Activated CD4-positive, alpha-beta T cell treated with anti-CD3 and anti-CD28 coated beads, Interleukin-2, amount 10 ng/mL, durations not matched to agents 7 days and 5 days (primary cell): ENCODE data around the gene OMD. TPM values are rescaled to one million over a fixed set of nuclear protein-coding genes. Genes with fewer than 3 reads are reported as not detected.
"Not testable (repeated sequence)": the region's sequence is repeated elsewhere in the genome, so short reads cannot be mapped to it uniquely, and the experiment has no call there.

ENCODE experiments used
- CTCF ChIA-PET: fragments of 350-600 bp; sonication (Branson Sonifier 250); formaldehyde crosslinking; loops from one replicate; lab custom pipeline; 2021; ENCODE audit warnings: antibody characterized with exemption; lab: Charles Lee
- POLR2A ChIA-PET: fragments of 350-600 bp; sonication (Branson Sonifier 250); formaldehyde crosslinking; loops from one replicate; lab custom pipeline; 2021; ENCODE audit warnings: antibody characterized with exemption; lab: Charles Lee
- DNase-seq: peaks from one replicate; pipeline ENCODE4 v3.0.0-alpha.2; 2020
- H3K27ac Mint-ChIP-seq: one replicate; pipeline ENCODE4 v1.8.0; 2021; ENCODE audit warnings: mild to moderate bottlenecking, moderate library complexity, mixed read lengths
- H3K27me3 Mint-ChIP-seq: one replicate; pipeline ENCODE4 v1.8.0; 2021; ENCODE audit warnings: mixed read lengths
- H3K36me3 Mint-ChIP-seq: one replicate; pipeline ENCODE4 v1.8.0; 2021; ENCODE audit warnings: low read depth, mixed read lengths
- H3K4me1 Mint-ChIP-seq: one replicate; pipeline ENCODE4 v1.8.0; 2021; ENCODE audit warnings: mixed read lengths
- H3K4me3 Mint-ChIP-seq: one replicate; pipeline ENCODE4 v1.8.0; 2021; ENCODE audit warnings: mild to moderate bottlenecking, moderate library complexity, mixed read lengths
- H3K9me3 Mint-ChIP-seq: one replicate; pipeline ENCODE4 v1.8.0; 2021; ENCODE audit warnings: mixed read lengths
- total RNA-seq, 2 experiments: library from RNA; stranded (reverse); gene quantifications; one replicate each; pipeline ENCODE4 v1.2.3, GENCODE V29; 2021

The OMD gene
- total RNA-seq, 2 experiments from 2014 or later, result not detected

DNA sequence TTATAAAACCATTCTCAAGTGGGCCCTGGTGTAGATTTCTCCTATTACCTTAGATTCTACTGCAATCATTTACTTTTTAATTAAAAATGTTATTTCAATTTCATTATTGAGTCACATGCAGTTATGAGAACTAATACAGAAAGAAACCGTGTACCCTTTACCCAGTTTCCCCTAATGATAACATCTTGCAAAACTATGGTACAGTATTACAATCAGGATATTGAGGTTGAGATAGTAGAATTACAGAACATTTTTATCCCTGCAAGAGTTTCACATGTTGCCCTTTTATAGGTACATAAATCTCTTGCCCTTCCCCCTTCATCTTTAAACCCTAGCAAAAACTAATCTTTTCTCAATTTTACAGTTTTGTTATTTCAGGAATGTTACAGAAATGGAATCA is 11.0 kb upstream of the OMD start:
- peaks cover 6% of the 10 kb centered on the region for H3K4me1 Mint-ChIP-seq
- no peak overlapping the region for H3K27ac Mint-ChIP-seq
- H3K4me3 Mint-ChIP-seq, result no peak overlapping the region
- no peaks in the 10 kb centered on the region for H3K27me3 Mint-ChIP-seq
- no peak for DNase-seq
- no peaks in the 10 kb centered on the region for H3K9me3 Mint-ChIP-seq
- ChIA-PET POLR2A (no interaction called here), CTCF (no interaction called here)
- H3K36me3 Mint-ChIP-seq, result no peaks in the 10 kb centered on the region

DNA sequence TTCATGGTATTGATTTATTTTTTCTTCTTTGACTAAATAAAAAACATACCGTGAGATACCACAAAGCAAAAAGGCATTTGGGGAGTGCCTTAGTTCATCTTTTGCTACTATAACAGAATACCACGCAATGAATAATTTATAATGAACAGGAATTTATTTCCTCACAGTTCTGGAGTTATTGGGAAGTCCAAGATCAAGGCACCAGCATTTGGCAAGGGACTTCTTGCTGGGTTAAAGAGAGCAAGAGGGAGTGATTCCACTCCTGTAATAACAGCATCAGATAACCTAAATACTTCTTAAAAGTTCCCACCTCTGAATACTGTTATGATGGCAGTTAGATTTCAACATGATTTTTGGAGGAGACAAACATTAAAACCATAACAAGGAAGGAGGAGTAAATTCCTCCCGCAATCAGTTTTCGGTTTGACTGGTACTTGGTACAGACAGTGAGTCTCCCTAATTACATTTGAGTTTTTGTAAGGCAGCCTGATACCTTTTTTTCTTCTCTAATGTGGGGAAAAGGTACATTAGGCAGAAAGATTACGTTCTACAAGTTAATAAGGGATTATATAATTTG is 8.8 kb upstream of the OMD start:
- DNase-seq, result no peak
- no peaks in the 10 kb centered on the region for H3K36me3 Mint-ChIP-seq
- no peak overlapping the region for H3K4me3 Mint-ChIP-seq
- no peaks in the 10 kb centered on the region for H3K4me1 Mint-ChIP-seq
- no peak overlapping the region for H3K27ac Mint-ChIP-seq
- H3K9me3 Mint-ChIP-seq, result no peaks in the 10 kb centered on the region
- ChIA-PET POLR2A (no interaction called here), CTCF (no interaction called here)
- no peaks in the 10 kb centered on the region for H3K27me3 Mint-ChIP-seq

DNA sequence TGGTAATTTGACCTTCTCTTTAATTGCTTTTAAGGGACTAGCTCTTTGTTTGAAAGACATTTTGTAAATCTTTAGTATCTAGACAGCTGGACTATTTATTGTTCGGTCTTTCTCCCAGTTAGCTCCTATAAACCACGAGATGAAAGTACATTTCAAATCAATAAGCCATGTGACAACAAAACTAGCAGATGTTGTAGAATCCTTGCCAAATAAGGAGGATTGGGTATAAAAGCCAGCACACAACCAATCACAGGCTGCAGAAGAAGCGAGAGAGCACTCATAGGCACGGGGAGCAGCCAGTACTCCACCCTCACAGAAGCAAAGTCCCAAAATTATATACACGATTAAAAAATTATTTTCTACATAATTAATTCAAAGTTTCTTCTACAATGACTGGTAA is 8.1 kb upstream of the OMD start:
- POLR2A ChIA-PET, result no interaction called here
- Mint-ChIP-seq H3K4me3 (no peak overlapping the region), H3K4me1 (no peaks in the 10 kb centered on the region), H3K27ac (no peak overlapping the region), H3K27me3 (no peaks in the 10 kb centered on the region), H3K9me3 (no peaks in the 10 kb centered on the region), H3K36me3 (no peaks in the 10 kb centered on the region)
- CTCF ChIA-PET, result interaction anchor here (0.6 kb wide), 2 partner anchors 127 to 159 kb away, joined by 3 read pairs; no protein-coding TSS in a partner anchor
- DNase-seq, result no peak

DNA sequence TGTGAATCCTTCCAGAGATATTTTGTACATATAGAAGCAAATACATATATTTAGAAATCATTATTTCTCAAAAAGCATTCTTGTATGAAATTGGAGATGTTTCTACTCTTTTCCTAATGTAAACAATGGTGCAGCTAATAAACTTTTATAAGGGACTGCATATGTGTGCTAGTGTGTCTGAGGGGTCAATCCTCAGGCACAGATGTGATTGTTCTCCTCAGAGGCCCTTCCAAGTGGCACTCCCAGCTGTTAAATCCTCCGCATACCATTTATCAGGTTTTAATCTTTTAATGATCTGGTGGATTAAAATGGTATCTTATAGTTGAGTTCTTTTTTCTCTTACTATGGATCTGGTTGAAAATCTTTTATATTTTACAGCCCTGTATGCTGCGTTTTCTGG is 5.6 kb upstream of the OMD start:
- Mint-ChIP-seq H3K27ac (no peak overlapping the region), H3K9me3 (no peaks in the 10 kb centered on the region), H3K4me1 (peaks cover 2% of the 10 kb centered on the region), H3K36me3 (no peaks in the 10 kb centered on the region), H3K27me3 (no peaks in the 10 kb centered on the region), H3K4me3 (no peak overlapping the region)
- CTCF ChIA-PET, result interaction anchor here (1.2 kb wide), 1 partner anchor 22 kb away, joined by 3 read pairs; no protein-coding TSS in a partner anchor
- DNase-seq, result no peak
- POLR2A ChIA-PET, result no interaction called here

DNA sequence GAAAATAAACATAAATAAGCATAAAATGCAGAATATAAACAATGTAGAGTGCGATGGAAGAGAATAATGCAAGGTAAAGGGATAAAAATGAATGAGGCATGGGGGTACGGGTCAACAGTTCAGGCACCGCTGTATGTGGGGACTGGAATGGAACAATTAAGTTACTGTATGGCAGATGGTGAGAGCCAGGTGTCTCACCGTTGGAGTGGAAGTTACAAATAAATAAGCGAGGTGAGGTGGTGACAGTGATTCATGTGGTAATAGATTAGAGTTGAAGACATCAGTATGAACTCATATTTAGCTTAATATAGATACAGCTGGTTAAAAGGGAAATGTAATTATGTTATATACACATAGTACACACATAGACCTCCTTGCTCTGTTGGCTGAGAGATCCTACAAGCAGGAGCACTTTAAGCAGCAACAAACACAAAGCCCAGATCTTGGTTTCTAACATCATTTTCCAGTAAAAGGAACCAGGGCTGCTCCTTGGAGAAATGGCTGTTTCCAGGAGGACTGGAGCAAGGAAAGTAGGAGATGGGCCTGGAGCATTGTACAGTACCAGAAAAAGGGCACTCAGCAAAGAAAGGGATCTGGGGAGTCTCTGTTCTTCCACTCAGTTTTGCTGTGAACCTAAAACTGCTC is 2.4 kb upstream of the OMD start:
- H3K4me3 Mint-ChIP-seq, result no peak overlapping the region
- ChIA-PET POLR2A (no interaction called here), CTCF (no interaction called here)
- no peak for DNase-seq
- no peaks in the 10 kb centered on the region for H3K27me3 Mint-ChIP-seq
- no peak overlapping the region for H3K27ac Mint-ChIP-seq
- H3K4me1 Mint-ChIP-seq, result peaks cover 5% of the 10 kb centered on the region
- no peaks in the 10 kb centered on the region for H3K36me3 Mint-ChIP-seq
- no peaks in the 10 kb centered on the region for H3K9me3 Mint-ChIP-seq

DNA sequence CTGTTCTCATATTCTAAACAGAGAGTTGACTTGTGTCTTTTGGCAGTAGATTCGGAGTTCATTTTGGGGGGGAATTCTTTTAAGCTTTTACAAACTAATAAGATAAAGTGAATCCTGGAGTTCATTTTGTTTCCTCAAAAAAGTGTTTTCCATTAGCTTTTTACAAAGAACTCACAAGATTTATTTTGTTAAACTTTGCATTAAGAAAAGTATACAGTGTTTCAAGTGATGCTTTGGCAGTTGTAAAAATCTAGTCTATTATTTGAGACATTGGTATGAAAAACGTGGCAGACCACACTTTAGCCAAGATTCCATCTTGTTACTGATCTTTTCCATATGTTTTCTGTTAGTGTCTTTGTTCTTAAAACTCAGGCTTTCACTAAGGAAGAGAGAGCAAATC is 1.2 kb upstream of the OMD start:
- Mint-ChIP-seq H3K4me1 (peaks cover 5% of the 10 kb centered on the region), H3K27ac (no peak overlapping the region), H3K27me3 (no peaks in the 10 kb centered on the region), H3K4me3 (no peak overlapping the region), H3K36me3 (no peaks in the 10 kb centered on the region), H3K9me3 (no peaks in the 10 kb centered on the region)
- POLR2A ChIA-PET, result no interaction called here
- DNase-seq, result no peak
- CTCF ChIA-PET, result interaction anchor here (0.7 kb wide), 1 partner anchor 97 kb away, joined by 3 read pairs; no protein-coding TSS in a partner anchor

DNA sequence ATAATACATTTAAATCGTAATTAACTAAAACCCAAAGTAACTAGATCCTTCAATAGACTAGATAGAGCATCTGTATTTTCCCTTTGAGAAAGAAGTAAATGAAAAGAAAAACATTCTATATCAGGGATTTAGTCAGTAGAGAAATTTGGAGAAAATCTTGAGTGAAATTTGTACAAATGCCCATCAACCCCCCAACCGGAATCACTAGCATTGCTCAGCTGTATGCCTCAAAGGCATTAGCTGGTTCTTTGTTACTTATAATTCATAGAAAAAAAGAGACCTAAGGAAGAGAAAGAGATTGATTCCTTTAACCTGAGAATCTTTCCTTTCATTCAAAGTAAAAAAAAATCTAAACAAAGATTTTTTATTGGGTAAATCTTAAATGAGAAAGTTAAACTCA is 659 bp downstream of the OMD start:
- H3K27ac Mint-ChIP-seq, result no peak overlapping the region
- CTCF ChIA-PET, result no interaction called here

DNA sequence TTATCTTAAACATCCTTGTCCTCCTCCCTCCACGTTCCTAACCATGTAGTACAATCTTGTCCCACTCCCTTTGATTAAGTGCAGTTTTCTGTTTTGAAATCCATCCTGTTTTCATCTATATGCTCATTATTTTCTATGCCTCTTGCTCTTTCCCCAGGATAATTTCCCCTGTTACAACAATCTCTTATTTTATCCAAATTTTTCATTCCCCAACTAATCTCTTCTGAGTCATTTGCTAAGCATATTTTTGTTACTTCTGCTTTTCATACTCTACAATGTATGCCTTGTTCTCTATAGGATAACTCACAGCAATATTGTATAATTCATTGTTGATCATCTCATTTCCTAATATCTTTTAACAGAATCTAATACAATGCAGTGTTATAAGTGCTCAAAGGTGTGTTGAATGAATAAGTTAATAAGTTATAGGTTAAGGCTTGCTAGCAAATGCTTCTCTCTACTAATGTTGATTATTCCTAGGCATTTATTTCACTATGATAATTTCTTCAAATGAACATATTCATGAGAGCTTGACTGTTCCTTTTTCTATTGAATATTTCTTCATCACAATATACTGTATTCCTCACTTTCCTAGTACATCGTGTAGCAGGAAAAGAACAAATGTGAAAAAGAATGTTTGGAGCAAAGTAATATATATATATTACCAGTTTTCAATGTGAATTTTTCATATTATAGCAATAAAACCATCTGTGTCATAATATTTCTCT is 1.5 kb downstream of the OMD start:
- Mint-ChIP-seq H3K4me1 (peaks cover 5% of the 10 kb centered on the region), H3K9me3 (no peaks in the 10 kb centered on the region), H3K27me3 (no peaks in the 10 kb centered on the region), H3K27ac (no peak overlapping the region), H3K4me3 (no peak overlapping the region), H3K36me3 (peaks cover 2% of the 10 kb centered on the region)
- no peak for DNase-seq
- ChIA-PET POLR2A (no interaction called here), CTCF (no interaction called here)

More for the DNA sequence above, 659 bp downstream of the OMD start:
- Mint-ChIP-seq H3K9me3 (no peaks in the 10 kb centered on the region), H3K4me3 (no peak overlapping the region), H3K27me3 (no peaks in the 10 kb centered on the region), H3K4me1 (peaks cover 5% of the 10 kb centered on the region), H3K36me3 (peaks cover 2% of the 10 kb centered on the region)
- POLR2A ChIA-PET, result no interaction called here
- no peak for DNase-seq

DNA sequence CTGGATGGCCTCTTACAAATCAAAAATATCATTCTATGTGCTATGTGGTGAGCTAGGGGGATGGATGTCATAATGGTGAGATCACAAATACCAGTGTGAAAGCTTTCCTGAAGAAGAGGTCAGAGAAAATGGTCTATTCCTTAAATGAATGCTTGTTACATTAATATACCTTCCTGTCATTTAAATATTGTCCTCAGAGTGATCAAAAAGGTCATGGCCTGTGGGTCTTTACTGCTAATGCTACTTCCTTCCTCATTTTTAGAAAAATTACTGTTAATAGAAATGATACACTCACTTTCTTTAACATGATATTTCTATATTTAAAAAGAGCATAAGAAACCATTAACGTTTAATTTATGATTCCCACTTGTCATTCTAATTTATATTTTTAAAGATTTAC is 9.7 kb downstream of the OMD start:
- no peaks in the 10 kb centered on the region for H3K27me3 Mint-ChIP-seq
- H3K9me3 Mint-ChIP-seq, result no peaks in the 10 kb centered on the region
- H3K27ac Mint-ChIP-seq, result no peak overlapping the region
- no peak overlapping the region for H3K4me3 Mint-ChIP-seq
- POLR2A ChIA-PET, result no interaction called here
- H3K4me1 Mint-ChIP-seq, result peaks cover 2% of the 10 kb centered on the region
- CTCF ChIA-PET, result interaction anchor here (0.8 kb wide), 1 partner anchor 46 kb away, joined by 3 read pairs; no protein-coding TSS in a partner anchor
- no peaks in the 10 kb centered on the region for H3K36me3 Mint-ChIP-seq
- DNase-seq, result no peak

DNA sequence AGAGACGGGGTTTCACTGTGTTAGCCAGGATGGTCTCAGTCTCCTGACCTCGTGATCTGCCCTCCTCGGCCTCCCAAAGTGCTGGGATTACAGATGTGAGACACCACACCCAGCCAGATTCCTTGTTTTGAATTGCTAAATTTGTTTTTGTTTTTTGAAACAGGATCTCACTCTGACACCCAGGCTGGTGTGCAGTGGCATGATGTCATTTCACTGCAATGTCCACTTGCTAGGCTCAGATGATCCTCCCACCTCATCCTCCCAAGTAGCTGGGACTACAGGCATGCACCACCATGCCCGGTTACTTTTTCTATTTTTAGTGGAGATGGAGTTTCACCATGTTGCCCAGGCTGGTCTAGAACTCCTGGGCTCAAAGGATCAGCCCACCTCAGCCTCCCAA is 13.1 kb downstream of the OMD start:
- peaks cover 16% of the 10 kb centered on the region for H3K4me1 Mint-ChIP-seq
- POLR2A ChIA-PET, H3K27ac Mint-ChIP-seq, H3K27me3 Mint-ChIP-seq, H3K36me3 Mint-ChIP-seq, DNase-seq, H3K4me3 Mint-ChIP-seq, H3K9me3 Mint-ChIP-seq, CTCF ChIA-PET: not testable (repeated sequence)

DNA sequence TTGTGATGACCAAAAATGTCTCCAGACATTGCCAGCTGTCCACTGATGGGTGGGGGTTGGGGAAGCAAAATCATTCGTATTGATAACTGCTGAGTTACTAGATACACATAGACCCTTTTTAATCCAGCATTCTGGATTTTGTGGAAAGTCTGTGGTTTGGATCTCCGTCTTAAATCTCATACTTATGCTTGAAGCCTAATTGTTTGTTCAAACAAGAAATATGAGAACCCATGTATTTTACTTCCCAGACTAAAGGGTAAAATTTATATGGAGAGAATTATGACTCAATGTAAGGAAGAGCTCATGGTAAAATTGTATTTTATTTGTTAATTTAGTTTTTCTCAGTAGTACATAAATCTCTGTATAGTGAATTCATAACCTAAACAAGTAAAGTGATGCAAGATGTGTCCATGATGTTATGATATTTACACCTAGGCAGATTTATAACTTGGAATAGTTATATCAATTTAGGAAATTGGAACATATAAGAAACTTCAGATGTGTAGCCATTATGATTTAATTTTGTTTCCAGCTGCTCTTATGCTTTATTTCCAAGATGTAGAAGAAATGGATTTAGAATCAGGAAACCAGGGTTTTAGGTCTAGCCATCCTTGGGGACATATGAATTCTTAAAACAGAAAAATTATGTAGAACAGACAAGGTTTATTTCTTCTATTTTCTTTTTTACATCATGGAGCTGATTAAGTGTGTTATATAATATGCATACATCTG is 15.4 kb downstream of the OMD start:
- Mint-ChIP-seq H3K27ac (no peak overlapping the region), H3K36me3 (peaks cover 2% of the 10 kb centered on the region), H3K4me1 (peaks cover 29% of the 10 kb centered on the region), H3K27me3 (no peaks in the 10 kb centered on the region), H3K9me3 (peaks cover 4% of the 10 kb centered on the region), H3K4me3 (no peak overlapping the region)
- no peak for DNase-seq
- ChIA-PET CTCF (interaction anchor here (0.6 kb wide), 2 partner anchors 23 to 174 kb away, joined by 3 read pairs; no protein-coding TSS in a partner anchor), POLR2A (no interaction called here)

DNA sequence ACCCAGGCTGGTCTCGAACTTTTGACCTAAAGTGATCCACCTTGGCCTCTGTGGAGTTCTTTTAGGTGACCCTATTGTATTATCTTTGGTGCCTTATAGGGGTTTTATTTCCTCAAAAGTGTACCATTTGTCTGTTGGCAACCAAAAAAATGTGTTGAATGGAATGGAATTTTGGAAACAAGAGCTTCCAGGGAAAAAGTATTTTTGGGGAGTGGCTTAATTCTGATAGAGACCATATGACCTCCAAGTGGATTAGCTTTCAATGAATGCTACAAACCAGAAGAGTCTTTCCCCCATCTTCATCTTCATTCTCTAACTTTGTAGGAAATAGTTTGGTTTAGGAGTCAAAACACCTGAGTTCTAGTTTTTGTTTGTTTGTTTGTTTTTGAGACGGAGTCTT is 16.5 kb downstream of the OMD start:
- no peaks in the 10 kb centered on the region for H3K27me3 Mint-ChIP-seq
- H3K4me3 Mint-ChIP-seq, result no peak overlapping the region
- CTCF ChIA-PET, result interaction anchor here (1.5 kb wide), 1 partner anchor 21 kb away, joined by 3 read pairs; no protein-coding TSS in a partner anchor
- peaks cover 4% of the 10 kb centered on the region for H3K9me3 Mint-ChIP-seq
- POLR2A ChIA-PET, result interaction anchor here (0.6 kb wide), 1 partner anchor 29 kb away, joined by 11 read pairs; no protein-coding TSS in a partner anchor
- peaks cover 29% of the 10 kb centered on the region for H3K4me1 Mint-ChIP-seq
- peaks cover 2% of the 10 kb centered on the region for H3K36me3 Mint-ChIP-seq
- H3K27ac Mint-ChIP-seq, result no peak overlapping the region
- DNase-seq, result no peak
